Small intestine (tissue), 7 donors: Measurements from ENCODE around the gene PPL. TPM values are rescaled to one million over a fixed set of nuclear protein-coding genes. Genes with fewer than 3 reads are reported as not detected.

Source experiments
- DNase-seq, 2 donors: peaks; one replicate each; pipeline versions ENCODE4 v3.0.0 to v3.0.0-alpha.2; 2013
- FAIRE-seq: peaks from 2 replicates; lab custom pipeline; 2012; peaks lifted over from hg19 to GRCh38; lab: Jason Lieb, UNC
- H3K27ac ChIP-seq, 3 donors: one replicate each; pipeline ENCODE4 v1.5.1; 2013; ENCODE audit warnings: low read length in 2 of 3, mild to moderate bottlenecking in 2 of 3, control low read depth in 1 of 3, inconsistent platforms in 1 of 3, low read depth in 1 of 3, moderate library complexity in 1 of 3
- H3K27me3 ChIP-seq, 3 donors: one replicate each; pipeline ENCODE4 v1.6.1; 2013; ENCODE audit warnings: low read length in 3 of 3, inconsistent platforms in 1 of 3; ENCODE audit not compliant: control insufficient read depth in 3 of 3, insufficient read depth in 3 of 3
- H3K36me3 ChIP-seq, 3 donors: one replicate each; pipeline ENCODE4 v1.6.1; 2013; ENCODE audit warnings: low read length in 3 of 3, inconsistent platforms in 1 of 3, low read depth in 1 of 3, mild to moderate bottlenecking in 1 of 3, moderate library complexity in 1 of 3; ENCODE audit not compliant: control insufficient read depth in 3 of 3, insufficient read depth in 2 of 3
- H3K4me1 ChIP-seq, 3 donors: one replicate each; pipeline ENCODE4 v1.6.1; 2013; ENCODE audit warnings: low read length in 2 of 3, inconsistent platforms in 1 of 3, low read depth in 1 of 3, mild to moderate bottlenecking in 1 of 3, moderate library complexity in 1 of 3; ENCODE audit not compliant: control insufficient read depth in 3 of 3, insufficient read depth in 2 of 3
- H3K4me3 ChIP-seq, 3 donors: one replicate each; pipeline ENCODE4 v1.5.1; 2013; ENCODE audit warnings: low read length in 3 of 3, control low read depth in 1 of 3, inconsistent platforms in 1 of 3, low read depth in 1 of 3, mild to moderate bottlenecking in 1 of 3, moderate library complexity in 1 of 3
- H3K9me3 ChIP-seq, 2 donors: one replicate each; pipeline ENCODE4 v1.6.1; 2013; ENCODE audit warnings: low read depth in 1 of 2, low read length in 1 of 2; ENCODE audit not compliant: control insufficient read depth in 2 of 2, insufficient read depth in 1 of 2
- WGBS, 3 donors: extraction: QIAGEN DNeasy Blood & Tissue Kit; methylation state at CpG; one replicate each; pipeline ENCODE4 v1.1.7; 2013; 5-methylcytosine and 5-hydroxymethylcytosine counted together
- polyA plus RNA-seq, 4 donors: library from polyadenylated mRNA; stranded (reverse) in 3 of 4; unstranded in 1 of 4; fragments of 200-250 nt in 3 of 4; fragments of 120-200 nt in 1 of 4; gene quantifications; one replicate each; pipeline versions ENCODE4 v1.2.1 to v1.2.3, GENCODE V29; 2013
- donor health status: healthy with polysubstance abuse.
- donor health status: control.
- donor health status: control.
- donor health status: Bipolar disorder and iron deficiency.
- donor health status: healthy.

Gene PPL
- polyA plus RNA-seq, 4 donors, result 11.1 to 37.1 (median 14.9) TPM

DNA sequence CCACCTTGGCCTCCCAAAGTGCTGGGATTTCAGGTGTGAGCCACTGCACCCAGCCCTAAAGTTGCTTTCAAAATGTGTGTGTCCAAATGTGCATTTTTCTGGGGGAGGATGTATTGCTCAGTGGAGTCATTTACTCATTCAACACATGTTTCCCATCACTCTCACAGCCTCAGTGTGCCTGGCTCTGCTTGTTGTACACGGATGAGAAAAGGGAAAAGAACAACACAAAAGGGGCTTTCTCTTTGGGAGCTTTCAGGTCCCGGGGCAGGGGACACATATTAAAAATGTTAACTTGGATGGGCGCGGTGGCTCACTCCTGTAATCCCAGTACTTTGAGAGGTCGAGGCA lies 1.7 kb upstream of the PPL start:
- Histone ChIP-seq H3K9me3 (peaks cover 0 to 3% of the 10 kb centered on the region in 2 donors), H3K4me1 (peaks cover 0 to 38% (median 0%) of the 10 kb centered on the region in 3 donors), H3K27me3 (peaks cover 0 to 4% (median 0%) of the 10 kb centered on the region in 3 donors), H3K27ac (no peak overlapping the region), H3K36me3 (peaks cover 0 to 14% (median 0%) of the 10 kb centered on the region in 3 donors), H3K4me3 (no peak overlapping the region)
- FAIRE-seq (no peak), DNase-seq (no peak)
- 79 to 83% (median 81%) methylated on average over 5 of the region's 5 CpGs for WGBS, 3 donors

DNA sequence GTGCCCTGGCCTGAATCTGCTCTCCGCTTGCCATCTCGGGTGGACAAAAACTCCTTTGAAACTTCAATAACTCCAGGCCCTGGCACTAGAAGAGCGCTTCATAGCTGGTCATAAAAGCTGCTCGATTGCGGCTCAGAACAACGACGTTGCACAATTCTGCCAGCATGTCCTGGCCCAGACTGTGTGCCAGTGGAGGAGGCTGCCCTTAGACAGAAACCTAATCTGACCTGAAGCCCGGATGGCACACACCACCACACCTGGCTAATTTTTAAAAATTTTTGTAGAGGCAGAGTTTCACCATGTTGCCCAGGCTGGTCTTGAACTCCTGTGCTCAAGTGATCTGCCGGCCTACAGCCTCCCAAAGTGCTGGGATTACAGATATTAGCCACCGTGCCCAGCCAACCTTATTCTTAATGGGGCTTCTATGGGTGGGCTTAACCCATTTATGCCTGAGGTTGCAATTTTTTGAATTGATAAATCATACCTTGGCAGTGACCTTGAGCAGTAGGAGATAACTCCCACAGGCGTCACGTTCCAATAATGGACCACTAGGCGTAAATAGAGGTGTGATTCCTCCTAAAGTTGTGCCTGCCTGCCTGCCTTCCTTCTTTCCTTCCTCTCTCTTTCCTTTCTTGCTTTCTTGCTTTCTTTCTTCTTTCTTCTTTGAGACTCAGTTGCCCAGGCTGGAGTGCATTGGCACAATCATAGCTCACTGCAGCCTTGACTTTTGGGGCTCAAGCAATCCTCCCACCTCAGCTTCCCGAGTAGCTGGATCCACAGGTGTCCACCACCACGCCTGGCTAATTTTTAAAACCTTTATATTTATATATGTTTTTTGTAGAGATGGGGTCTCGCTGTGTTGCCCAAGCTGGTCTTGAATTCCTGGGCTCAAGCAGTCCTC lies 1.1 kb upstream of the PPL start:
- peaks cover 0 to 3% of the 10 kb centered on the region in 2 donors for H3K9me3 ChIP-seq
- no peak overlapping the region for H3K4me3 ChIP-seq
- WGBS, 3 donors, result 39 to 71% (median 54%) methylated on average over 16 of the region's 16 CpGs
- no peak for FAIRE-seq
- peak; percentile 58 to 76 for DNase-seq
- H3K27ac ChIP-seq, result peak overlapping the region; percentile 75 to 93 (median 89)
- peaks cover 0 to 33% (median 0%) of the 10 kb centered on the region in 3 donors for H3K4me1 ChIP-seq
- H3K27me3 ChIP-seq, result peaks cover 0 to 4% (median 0%) of the 10 kb centered on the region in 3 donors
- peaks cover 0 to 20% (median 0%) of the 10 kb centered on the region in 3 donors for H3K36me3 ChIP-seq

DNA sequence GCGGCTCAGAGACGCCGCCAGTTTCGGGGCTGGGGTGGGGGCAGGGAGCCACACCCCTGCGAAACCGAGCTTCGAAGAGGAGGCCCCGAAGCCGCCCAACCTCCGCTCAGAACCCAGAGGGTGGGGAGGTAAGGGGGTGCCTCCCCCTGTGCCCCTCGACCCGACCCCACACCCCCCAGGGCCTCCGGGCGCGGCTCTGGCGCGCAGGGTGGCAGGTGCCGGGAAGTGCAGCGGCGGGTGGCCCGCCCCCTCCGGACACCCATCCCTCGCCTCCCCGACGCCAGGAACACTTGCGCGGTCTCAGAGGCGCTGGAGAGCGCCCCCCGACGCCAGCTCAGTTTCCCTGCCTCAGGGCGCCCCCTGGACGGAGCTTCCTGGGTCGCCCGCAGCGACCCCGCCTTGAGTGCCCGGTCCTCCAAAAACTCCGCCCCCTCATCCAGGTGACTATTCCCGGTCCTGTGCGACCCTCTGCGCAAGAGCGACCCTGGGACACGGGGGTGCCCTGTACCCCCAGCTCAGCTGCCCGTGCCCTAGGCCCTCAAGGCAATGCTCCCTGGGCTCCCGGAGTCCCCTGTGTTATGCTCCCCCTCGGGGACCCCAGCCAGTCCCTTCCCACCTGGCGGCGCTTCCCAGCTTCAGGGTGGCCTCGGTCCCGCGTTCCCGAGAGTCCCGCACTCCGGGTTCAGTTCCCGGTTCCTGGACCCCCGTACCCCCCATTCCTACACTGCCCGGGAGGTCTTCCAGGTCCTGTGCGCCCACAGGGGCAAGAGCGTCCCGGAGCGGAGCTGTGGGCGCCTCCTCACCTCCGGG lies 562 bp downstream of the PPL start:
- H3K36me3 ChIP-seq, result peaks cover 0 to 32% (median 0%) of the 10 kb centered on the region in 3 donors
- WGBS, 3 donors, result 2% methylated on average over 46 to 64 of the region's 64 CpGs
- peaks cover 0 to 4% (median 0%) of the 10 kb centered on the region in 3 donors for H3K27me3 ChIP-seq
- peak; percentile 47 to 83 for DNase-seq
- H3K27ac ChIP-seq, result peak overlapping the region; percentile 67 to 87 (median 71)
- peaks cover 0 to 3% of the 10 kb centered on the region in 2 donors for H3K9me3 ChIP-seq
- peaks cover 0 to 29% (median 0%) of the 10 kb centered on the region in 3 donors for H3K4me1 ChIP-seq
- H3K4me3 ChIP-seq, result peak overlapping the region; percentile 36 to 73 (median 72)
- FAIRE-seq, result no peak

GRCh38 chr16:4935241-4935855 lies 1.6 kb downstream of the PPL start:
- 63 to 65% (median 63%) methylated on average over 19 of the region's 19 CpGs for WGBS, 3 donors
- Histone ChIP-seq H3K9me3 (peaks cover 0 to 3% of the 10 kb centered on the region in 2 donors), H3K4me1 (peaks cover 0 to 29% (median 0%) of the 10 kb centered on the region in 3 donors), H3K27ac (peak overlapping the region in 1 of 3 donors; percentile 87), H3K4me3 (peak overlapping the region in 2 of 3 donors; percentile 72 to 73), H3K27me3 (peaks cover 0 to 4% (median 0%) of the 10 kb centered on the region in 3 donors), H3K36me3 (peaks cover 0 to 41% (median 0%) of the 10 kb centered on the region in 3 donors)
- DNase-seq, result peak in 1 of 2 donors; percentile 44
- no peak for FAIRE-seq

GRCh38 chr16:4934591-4934990 lies 2.4 kb downstream of the PPL start:
- no peak for FAIRE-seq

DNA sequence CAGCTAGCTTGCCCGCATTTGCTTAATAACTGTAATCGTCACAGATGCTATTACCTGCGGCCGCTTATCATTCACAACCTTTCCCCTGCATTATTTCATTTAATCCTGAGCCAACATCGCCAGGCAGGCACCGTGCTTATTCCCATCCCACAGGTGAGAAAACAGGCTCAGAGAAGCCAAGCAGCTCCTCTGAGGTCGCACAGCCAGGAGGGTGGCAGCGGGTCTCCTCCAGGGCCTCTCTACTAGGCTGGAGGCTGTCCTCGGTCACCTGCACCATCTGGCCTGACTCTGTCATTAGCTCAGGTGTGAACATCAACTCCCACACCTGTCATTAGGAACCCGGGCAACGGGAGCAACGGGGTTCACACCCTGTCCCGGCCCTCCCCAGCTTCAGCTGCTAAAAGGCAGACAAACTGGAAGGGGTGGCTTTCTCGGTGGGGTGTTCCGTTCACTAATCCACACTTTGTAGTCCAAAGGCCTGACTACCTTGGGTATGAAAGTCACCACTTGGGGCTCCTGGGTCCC lies 3.0 kb downstream of the PPL start:
- Histone ChIP-seq H3K27ac (no peak overlapping the region), H3K4me3 (no peak overlapping the region), H3K4me1 (peaks cover 0 to 29% (median 0%) of the 10 kb centered on the region in 3 donors), H3K27me3 (peaks cover 0 to 4% (median 0%) of the 10 kb centered on the region in 3 donors), H3K9me3 (peaks cover 0 to 3% of the 10 kb centered on the region in 2 donors), H3K36me3 (peaks cover 0 to 53% (median 0%) of the 10 kb centered on the region in 3 donors)
- FAIRE-seq, result no peak
- 15 to 59% (median 35%) methylated on average over 15 of the region's 15 CpGs for WGBS, 3 donors
- peak; percentile 21 to 62 for DNase-seq

More at GRCh38 chr16:4934591-4934990, 2.4 kb downstream of the PPL start:
- H3K36me3 ChIP-seq, result peaks cover 0 to 49% (median 0%) of the 10 kb centered on the region in 3 donors
- DNase-seq, result no peak
- 85 to 88% (median 88%) methylated on average over 6 of the region's 6 CpGs for WGBS, 3 donors
- no peak overlapping the region for H3K27ac ChIP-seq
- peaks cover 0 to 29% (median 0%) of the 10 kb centered on the region in 3 donors for H3K4me1 ChIP-seq
- H3K9me3 ChIP-seq, result peaks cover 0 to 3% of the 10 kb centered on the region in 2 donors
- H3K4me3 ChIP-seq, result no peak overlapping the region
- H3K27me3 ChIP-seq, result peaks cover 0 to 4% (median 0%) of the 10 kb centered on the region in 3 donors

- Histone ChIP-seq H3K9me3 (peaks cover 0 to 3% of the 10 kb centered on the region in 2 donors), H3K4me1 (peaks cover 0 to 29% (median 0%) of the 10 kb centered on the region in 3 donors), H3K27ac (no peak overlapping the region), H3K27me3 (peaks cover 0 to 4% (median 0%) of the 10 kb centered on the region in 3 donors), H3K4me3 (no peak overlapping the region), H3K36me3 (peaks cover 0 to 55% (median 0%) of the 10 kb centered on the region in 3 donors)
- 42 to 63% (median 55%) methylated on average over 8 of the region's 8 CpGs for WGBS, 3 donors
- DNase-seq, result no peak
- no peak for FAIRE-seq
Observed at GRCh38 chr16:4933433-4933832, 3.5 kb downstream of the PPL start.
